Sigmoid colon (tissue), 4 donors: ENCODE results near the gene AGT.

Source experiments
- CTCF ChIP-seq, 4 experiments: fragments of 450-650 bp in 3 of 4; fragments of 200-600 bp in 1 of 4; IDR thresholded peaks; one replicate each; pipeline ENCODE4 v1.5.1; 2016 to 2019; ENCODE audit warnings: antibody characterized with exemption in 4 of 4, mild to moderate bottlenecking in 3 of 4, moderate library complexity in 2 of 4
- EP300 ChIP-seq, 4 donors: sonication (generic); formaldehyde crosslinking; IDR thresholded peaks; one replicate each; pipeline ENCODE4 v1.6.1; 2017; ENCODE audit warnings: antibody characterized with exemption in 4 of 4
- POLR2AphosphoS5 ChIP-seq, 4 donors: sonication (generic); formaldehyde crosslinking; IDR thresholded peaks; one replicate each; pipeline ENCODE4 v1.6.1; 2017; ENCODE audit warnings: antibody characterized with exemption in 4 of 4

- TF ChIP-seq CTCF (IDR thresholded peaks at IDR 0.05), result no peak
- TF ChIP-seq POLR2AphosphoS5 (IDR thresholded peaks at IDR 0.05), result no peak
- TF ChIP-seq EP300 (IDR thresholded peaks at IDR 0.05), result no peak
Observed at GRCh38 chr1:230752407-230752806, 38.5 kb upstream of the AGT start.
